IPS-18c (cell line): ENCODE data around the gene WFDC5.

ENCODE experiments used
- H3K4me3 ChIP-seq: 2 replicates; pipeline ENCODE4 v1.7.0; 2013; ENCODE audit warnings: low read depth, mild to moderate bottlenecking, low read length, moderate library complexity; ENCODE audit not compliant: insufficient read depth
- H3K9me3 ChIP-seq: one replicate; pipeline ENCODE4 v1.6.1; 2013; ENCODE audit warnings: mild to moderate bottlenecking, low read length, moderate library complexity; ENCODE audit not compliant: control insufficient read depth, insufficient read depth

WFDC5 gene

GRCh38 chr20:45119556-45120266 lies 4.7 kb upstream of the WFDC5 start:
- Histone ChIP-seq H3K4me3 (no peak overlapping the region), H3K9me3 (no peaks in the 10 kb centered on the region)

GRCh38 chr20:45118028-45118427 lies 3.1 kb upstream of the WFDC5 start:
- no peak overlapping the region for H3K4me3 ChIP-seq
- no peaks in the 10 kb centered on the region for H3K9me3 ChIP-seq

GRCh38 chr20:45117581-45117980 lies 2.6 kb upstream of the WFDC5 start:
- no peak overlapping the region for H3K4me3 ChIP-seq
- H3K9me3 ChIP-seq = no peaks in the 10 kb centered on the region

- no peak overlapping the region for H3K4me3 ChIP-seq
Measured at GRCh38 chr20:45115829-45116228, 855 bp upstream of the WFDC5 start.

GRCh38 chr20:45115386-45115774 lies 406 bp upstream of the WFDC5 start:
- H3K4me3 ChIP-seq = no peak overlapping the region; the same call in 1 of the 2 replicates
- no peaks in the 10 kb centered on the region for H3K9me3 ChIP-seq

More at GRCh38 chr20:45115829-45116228, 855 bp upstream of the WFDC5 start:
- H3K9me3 ChIP-seq = no peaks in the 10 kb centered on the region

GRCh38 chr20:45113865-45114264 lies 1.1 kb downstream of the WFDC5 start:
- H3K9me3 ChIP-seq = no peaks in the 10 kb centered on the region

GRCh38 chr20:45112754-45113153 lies 2.2 kb downstream of the WFDC5 start:
- H3K9me3 ChIP-seq = no peaks in the 10 kb centered on the region
- H3K4me3 ChIP-seq = no peak overlapping the region

More at GRCh38 chr20:45113865-45114264, 1.1 kb downstream of the WFDC5 start:
- no peak overlapping the region for H3K4me3 ChIP-seq

- no peaks in the 10 kb centered on the region for H3K9me3 ChIP-seq
- no peak overlapping the region for H3K4me3 ChIP-seq
Measured at GRCh38 chr20:45111799-45112471, 3.0 kb downstream of the WFDC5 start.

GRCh38 chr20:45111285-45111684 lies 3.7 kb downstream of the WFDC5 start:
- H3K4me3 ChIP-seq = no peak overlapping the region
- H3K9me3 ChIP-seq = no peaks in the 10 kb centered on the region

GRCh38 chr20:45110301-45110700 lies 4.7 kb downstream of the WFDC5 start:
- H3K4me3 ChIP-seq = no peak overlapping the region

GRCh38 chr20:45109634-45110033 lies 5.3 kb downstream of the WFDC5 start:
- H3K4me3 ChIP-seq = no peak overlapping the region
- no peaks in the 10 kb centered on the region for H3K9me3 ChIP-seq

More at GRCh38 chr20:45110301-45110700, 4.7 kb downstream of the WFDC5 start:
- no peaks in the 10 kb centered on the region for H3K9me3 ChIP-seq

- no peaks in the 10 kb centered on the region for H3K9me3 ChIP-seq
- no peak overlapping the region for H3K4me3 ChIP-seq
Measured at GRCh38 chr20:45105317-45105716, 9.7 kb downstream of the WFDC5 start.

- H3K4me3 ChIP-seq = no peak overlapping the region
- no peaks in the 10 kb centered on the region for H3K9me3 ChIP-seq
Measured at GRCh38 chr20:45104786-45105185, 10.2 kb downstream of the WFDC5 start.

- H3K9me3 ChIP-seq = peaks cover 4% of the 10 kb centered on the region
- no peak overlapping the region for H3K4me3 ChIP-seq
Measured at GRCh38 chr20:45103072-45103471, 11.9 kb downstream of the WFDC5 start.

- H3K4me3 ChIP-seq = peak overlapping the region; percentile 49
Measured at GRCh38 chr20:45101333-45101850, 13.6 kb downstream of the WFDC5 start.

GRCh38 chr20:45100563-45101245 lies 14.3 kb downstream of the WFDC5 start, which contains the start of gene KCNS1:
KCNS1 (minus strand) TSS chr20:45101127; CDS start chr20:45099236, 1,891 bp downstream.
- Histone ChIP-seq H3K9me3 (peaks cover 4% of the 10 kb centered on the region), H3K4me3 (peak within 1 kb of the TSS; percentile 49)

More at GRCh38 chr20:45101333-45101850, 13.6 kb downstream of the WFDC5 start:
- H3K9me3 ChIP-seq = peaks cover 4% of the 10 kb centered on the region

- H3K4me3 ChIP-seq = no peak overlapping the region
- peaks cover 4% of the 10 kb centered on the region for H3K9me3 ChIP-seq
Measured at GRCh38 chr20:45098103-45098773, 16.7 kb downstream of the WFDC5 start.
